Loucy (cell line): ENCODE measurements around the gene FPGS.

Source experiments
- CTCF ChIP-seq: fragments of 200-600 bp; sonication (generic); conservative IDR thresholded peaks from 2 replicates; pipeline ENCODE4 v1.5.1; 2014; ENCODE audit warnings: mild to moderate bottlenecking, antibody characterized with exemption, low read length
- EZH2phosphoT487 ChIP-seq: fragments of 200-600 bp; IDR thresholded peaks from 2 replicates; pipeline ENCODE4 v1.6.1; 2018; ENCODE audit warnings: antibody characterized with exemption, mild to moderate bottlenecking, moderate library complexity, borderline replicate concordance

DNA sequence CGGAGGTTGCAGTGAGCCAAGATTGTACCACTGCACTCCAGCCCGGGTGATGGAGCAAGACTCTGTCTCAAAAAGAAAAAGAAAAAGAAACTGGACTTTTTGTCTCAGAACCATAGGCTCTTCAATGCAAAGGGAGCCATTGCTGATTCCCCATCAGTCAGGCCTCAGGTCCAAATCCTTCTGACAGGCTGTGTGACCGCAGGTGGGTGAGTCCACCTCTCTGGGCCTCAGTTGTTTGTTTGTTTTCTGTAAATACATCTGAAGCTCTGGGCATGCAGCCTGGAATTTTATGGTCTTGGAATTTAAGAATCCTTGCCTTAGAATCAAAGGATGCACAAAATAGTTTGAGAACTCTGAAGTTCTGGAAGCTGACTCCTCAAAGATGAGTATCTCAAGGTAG, 46.4 kb upstream of the FPGS start:
- TF ChIP-seq CTCF (no peak), EZH2phosphoT487 (no peak)
